Measurements from ENCODE around the gene ACSL6.
"Not testable (repeated sequence)": the region's sequence is repeated elsewhere in the genome, so short reads cannot be mapped to it uniquely, and the experiment has no call there.

The ACSL6 gene

DNA sequence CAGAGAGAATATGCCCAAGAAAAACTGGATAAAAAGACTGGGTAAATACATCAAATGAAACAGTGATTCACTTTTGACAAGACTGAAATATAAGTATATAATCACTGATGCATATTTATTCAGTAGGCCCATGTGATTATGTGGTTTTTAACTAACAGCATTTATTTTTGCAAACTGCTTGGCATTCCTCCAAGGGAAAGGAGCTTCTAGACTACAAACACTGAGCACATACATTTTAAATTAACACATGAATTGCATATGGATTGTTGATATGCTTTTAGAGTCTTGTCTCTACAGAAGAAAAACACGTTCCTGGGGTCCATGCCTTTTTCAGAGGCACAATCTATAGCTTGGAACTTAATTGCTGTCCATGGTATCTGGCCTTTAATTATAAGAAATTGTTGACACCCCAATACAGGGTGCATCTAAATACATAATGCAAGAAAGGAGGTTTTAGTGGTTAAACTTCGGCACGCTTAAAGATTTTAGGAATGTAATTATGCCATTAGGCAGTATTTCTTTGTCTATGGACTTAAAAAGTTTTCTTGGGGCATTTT, 59.1 kb downstream of the ACSL6 start:
- DNase-seq (ENCODE audit: insufficient read length, low spot score) = no peak
- no peak for FAIRE-seq

DNA sequence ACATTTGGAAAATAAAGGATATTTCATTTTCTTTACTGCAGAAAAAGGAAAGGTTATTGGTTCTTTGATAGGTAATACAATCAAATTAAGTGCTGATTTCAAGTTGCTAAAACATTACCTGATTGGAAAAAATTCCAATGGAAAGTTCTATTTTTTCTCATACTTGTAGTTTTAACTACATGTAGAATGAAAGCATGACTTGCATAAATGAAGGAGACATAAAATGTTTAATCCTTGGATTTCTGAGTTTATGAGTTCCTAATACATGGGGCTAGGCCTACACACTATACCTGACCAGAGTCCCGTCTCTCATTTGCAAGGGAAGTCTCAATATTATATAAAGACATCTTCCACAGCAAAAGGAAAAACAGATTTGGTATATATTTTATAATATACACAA, 60.8 kb downstream of the ACSL6 start:
- DNase-seq (ENCODE audit: insufficient read length, low spot score) (no peak), FAIRE-seq (no peak)

DNA sequence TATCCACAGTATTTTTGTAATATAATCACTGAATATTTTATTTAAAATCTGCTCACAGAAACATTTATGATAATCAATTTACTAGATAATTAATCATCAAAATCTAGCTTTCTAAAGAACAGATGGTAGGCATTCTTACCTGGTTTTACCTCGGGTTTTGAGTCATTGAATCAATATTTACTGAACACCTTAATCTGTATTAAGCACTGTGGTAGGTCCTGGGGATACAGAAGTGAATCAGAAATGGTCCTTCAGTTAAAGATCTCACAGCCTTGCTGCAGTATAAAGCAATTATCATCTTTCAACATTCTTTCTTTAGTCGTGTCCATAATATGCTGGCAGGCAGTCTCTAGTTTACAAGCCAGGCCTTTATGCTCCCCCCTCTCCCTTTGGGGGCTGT, 64.0 kb downstream of the ACSL6 start:
- FAIRE-seq (no peak), DNase-seq (ENCODE audit: insufficient read length, low spot score) (no peak)

GRCh38 chr5:131945551-131946168, 65.8 kb downstream of the ACSL6 start, which contains the start of gene MEIKIN:
Gene MEIKIN, minus strand, starts transcription at chr5:131945663. Its CDS starts 158 bp downstream, at chr5:131945505.
- no peak for FAIRE-seq

GRCh38 chr5:131944702-131945550, 66.5 kb downstream of the ACSL6 start:
- DNase-seq (ENCODE audit: insufficient read length, low spot score) (no peak), FAIRE-seq (no peak)

More at GRCh38 chr5:131945551-131946168, 65.8 kb downstream of the ACSL6 start, which contains the start of gene MEIKIN:
- DNase-seq (ENCODE audit: insufficient read length, low spot score) = no peak

GRCh38 chr5:131943916-131944315, 67.5 kb downstream of the ACSL6 start:
- DNase-seq (ENCODE audit: insufficient read length, low spot score) = no peak
- FAIRE-seq = no peak

DNA sequence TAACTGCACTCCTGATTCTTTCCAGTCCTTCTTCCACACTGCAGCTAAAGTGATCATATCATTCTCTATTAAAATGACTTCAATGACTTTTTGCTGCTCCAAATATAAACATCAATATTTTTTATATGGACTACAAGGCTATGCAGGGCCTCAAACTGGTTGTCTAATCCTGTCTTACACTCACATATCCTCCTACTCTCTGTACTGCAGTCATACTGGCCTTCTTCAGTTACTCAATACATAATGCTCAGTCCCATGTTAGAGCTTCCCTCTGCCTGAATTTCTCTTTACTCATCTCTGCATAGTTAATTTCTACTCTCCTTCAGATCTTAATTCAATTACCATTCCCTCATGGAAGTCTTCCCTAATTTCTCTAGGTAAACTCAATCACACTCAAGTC, 69.4 kb downstream of the ACSL6 start:
- DNase-seq (ENCODE audit: insufficient read length, low spot score) (no peak), FAIRE-seq (no peak)

- no peak for FAIRE-seq
- DNase-seq (ENCODE audit: insufficient read length, low spot score) = no peak
These were observed 71.6 kb downstream of the ACSL6 start for GRCh38 chr5:131939690-131940345.

- FAIRE-seq (no peak), DNase-seq (ENCODE audit: insufficient read length, low spot score) (no peak)
These were observed 79.2 kb downstream of the ACSL6 start for GRCh38 chr5:131932235-131932634.

GRCh38 chr5:131928957-131929356, 82.5 kb downstream of the ACSL6 start:
- DNase-seq (ENCODE audit: insufficient read length, low spot score) = no peak
- no peak for FAIRE-seq

- FAIRE-seq = no peak
- DNase-seq (ENCODE audit: insufficient read length, low spot score) = no peak
These were observed 85.3 kb downstream of the ACSL6 start for GRCh38 chr5:131926168-131926567.

GRCh38 chr5:131916481-131916880, 95.0 kb downstream of the ACSL6 start:
- FAIRE-seq (no peak), DNase-seq (ENCODE audit: insufficient read length, low spot score) (no peak)

GRCh38 chr5:131914472-131914871, 97.0 kb downstream of the ACSL6 start:
- FAIRE-seq (no peak), DNase-seq (ENCODE audit: insufficient read length, low spot score) (no peak)

DNA sequence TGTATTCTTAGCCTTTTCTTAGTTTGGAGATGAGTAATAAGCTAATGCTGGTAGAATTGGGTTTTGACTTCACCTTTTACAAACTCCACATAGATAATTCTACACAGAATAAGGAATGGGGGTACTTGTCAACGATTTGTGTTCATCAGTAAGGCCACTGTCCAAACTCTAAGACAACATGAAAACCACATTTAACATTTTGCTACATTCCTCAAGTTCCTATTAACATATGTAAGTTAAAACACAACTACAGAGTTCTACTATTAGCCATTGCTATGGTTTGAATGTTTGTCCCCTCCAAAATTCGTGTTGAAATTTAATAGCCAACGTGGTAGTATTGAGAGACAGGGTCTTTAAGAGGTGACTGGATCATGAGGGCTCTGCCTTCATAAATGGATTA, 97.9 kb downstream of the ACSL6 start:
- FAIRE-seq (no peak), DNase-seq (ENCODE audit: insufficient read length, low spot score) (no peak)

GRCh38 chr5:131906668-131907067, 104.8 kb downstream of the ACSL6 start:
- FAIRE-seq (no peak), DNase-seq (ENCODE audit: insufficient read length, low spot score) (no peak)

DNA sequence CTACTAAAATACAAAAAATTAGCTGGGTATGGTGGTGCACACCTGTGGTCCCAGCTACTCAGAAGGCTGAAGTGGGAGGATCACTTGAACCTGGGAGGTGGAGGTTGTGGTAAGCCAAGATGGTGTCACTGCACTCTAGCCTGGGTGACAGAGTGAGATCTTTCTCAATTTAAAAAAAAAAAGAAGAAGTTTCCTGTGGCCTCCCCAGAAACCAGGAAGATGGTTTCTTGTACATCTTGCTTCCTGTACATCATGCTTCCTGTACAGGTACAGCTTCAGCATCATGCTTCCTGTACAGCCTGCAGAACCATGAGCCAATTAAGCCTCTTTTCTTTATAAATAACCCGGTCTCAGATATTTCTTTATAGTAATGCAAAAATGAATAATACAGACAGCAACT, 109.2 kb downstream of the ACSL6 start:
- not testable (repeated sequence) for DNase-seq (ENCODE audit: insufficient read length, low spot score); FAIRE-seq

Data from GM19239 (cell line).